Activated CD8-positive, alpha-beta memory T cell treated with anti-CD3 and anti-CD28 coated beads, Interleukin-2, amount 50 U/mL, for 1 hour (primary cell): ENCODE measurements around the gene KCP.
"Not testable (repeated sequence)": the region's sequence is repeated elsewhere in the genome, so short reads cannot be mapped to it uniquely, and the experiment has no call there.

ENCODE experiments used
- DNase-seq: peaks from one replicate; pipeline ENCODE4 v3.0.0-alpha.2; 2020; ENCODE audit errors: extremely low read depth

KCP gene

DNA sequence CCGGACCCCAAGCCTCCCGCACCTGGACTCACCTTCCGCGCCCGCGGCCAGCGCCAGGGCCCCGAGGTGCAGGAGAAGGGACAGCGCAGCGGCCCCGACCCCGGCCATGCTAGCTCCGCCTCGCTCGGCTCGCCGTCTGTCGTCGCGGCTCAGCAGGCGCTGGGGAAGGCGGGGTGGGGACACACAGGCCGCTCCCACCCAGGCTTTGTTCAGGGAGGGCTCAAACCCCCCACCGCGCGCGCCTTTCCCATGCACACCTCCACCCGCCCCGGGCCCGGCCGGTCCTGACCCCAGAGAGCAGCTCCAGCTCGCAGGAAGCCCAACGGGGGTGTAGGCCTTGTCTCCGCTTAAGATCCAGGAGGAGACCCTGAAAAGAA, at the start of gene KCP:
Gene KCP (minus strand): TSS at position 141 of the 377 bp plus-strand sequence. CDS start 33 bp downstream, at position 108.
- no peak for DNase-seq

DNA sequence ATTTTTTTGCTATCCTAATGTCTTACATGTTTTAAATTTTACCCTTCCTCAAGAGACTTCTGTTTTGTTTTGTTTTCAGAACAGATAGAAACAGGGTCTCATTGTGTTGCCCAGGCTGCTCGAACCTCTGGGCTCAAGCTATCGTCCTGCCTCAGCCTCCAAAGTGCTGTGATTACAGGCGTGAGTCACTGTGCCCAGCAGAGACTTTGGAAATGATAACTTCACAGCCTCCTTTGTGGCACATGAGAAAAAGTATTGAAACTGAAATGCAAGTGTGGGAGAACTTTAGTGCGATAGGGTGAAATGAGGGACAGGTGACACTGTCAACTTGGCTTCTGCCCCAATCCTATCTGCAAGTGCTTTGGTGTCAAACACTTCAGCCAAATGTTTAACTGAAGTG, 48.8 kb upstream of the KCP start:
- no peak for DNase-seq

DNA sequence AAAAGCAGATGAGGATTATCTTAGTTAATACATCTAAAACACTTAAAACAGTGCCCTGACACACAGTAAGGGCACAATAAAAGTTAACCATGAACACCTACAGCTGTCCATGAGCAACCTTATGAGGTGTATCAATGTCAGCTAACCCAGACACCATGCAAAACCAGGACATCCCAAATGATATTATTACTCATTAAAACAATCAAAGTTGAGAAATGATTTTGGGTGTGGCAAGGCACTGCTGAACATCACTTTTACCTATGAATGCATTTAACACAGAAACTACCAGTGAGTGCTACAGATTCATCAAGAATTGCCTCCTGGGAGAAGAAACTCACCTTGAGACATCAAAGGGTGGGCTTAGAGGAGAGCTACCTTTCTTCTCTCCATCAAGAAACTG, 45.5 kb upstream of the KCP start:
- no peak for DNase-seq

DNA sequence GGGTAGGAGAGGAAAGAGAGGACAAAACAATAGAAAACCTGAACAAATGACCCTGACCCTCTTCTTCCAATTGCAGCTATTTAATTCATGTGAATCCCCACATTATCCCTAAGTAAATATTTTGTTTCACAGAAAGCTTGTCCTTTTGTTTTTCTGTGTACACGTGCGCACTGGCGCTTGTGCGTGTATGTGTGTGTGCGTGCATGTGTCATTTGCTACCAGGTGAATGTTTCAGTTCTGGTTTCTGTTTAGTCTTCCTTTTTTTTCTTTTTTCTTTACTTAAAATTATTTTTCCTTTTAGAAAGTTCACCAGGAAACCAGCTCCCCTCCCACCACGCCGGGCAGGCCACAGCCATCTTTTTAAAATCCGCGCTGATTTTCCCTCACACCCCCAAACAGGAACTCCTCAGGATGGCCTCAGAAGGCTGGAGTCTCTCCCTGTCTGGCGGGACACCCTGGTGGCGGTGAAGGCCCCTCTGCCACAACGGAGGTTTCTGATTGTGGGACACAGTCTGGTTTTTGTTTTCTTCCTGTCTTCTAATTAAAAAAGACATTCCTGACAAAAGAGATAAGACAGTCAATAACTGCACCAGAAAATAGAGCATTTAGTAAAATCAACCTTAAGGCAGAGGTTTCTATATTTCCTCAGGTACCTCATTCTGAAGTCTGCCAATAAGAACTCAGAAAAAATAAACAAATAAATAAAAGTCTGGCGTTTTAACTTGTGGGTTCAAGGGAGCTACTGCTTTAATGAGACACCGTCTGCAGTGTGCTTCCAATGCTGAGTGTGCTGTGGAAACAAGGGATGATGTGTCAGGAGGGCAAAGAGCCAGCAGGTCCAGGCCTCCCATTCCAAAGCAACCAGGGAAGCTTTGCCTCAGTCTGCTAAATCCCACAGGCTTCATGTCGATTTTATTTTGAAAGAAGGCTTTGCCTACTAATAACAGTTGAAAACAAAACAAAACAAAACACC, 44.6 kb upstream of the KCP start:
- DNase-seq, result no peak

DNA sequence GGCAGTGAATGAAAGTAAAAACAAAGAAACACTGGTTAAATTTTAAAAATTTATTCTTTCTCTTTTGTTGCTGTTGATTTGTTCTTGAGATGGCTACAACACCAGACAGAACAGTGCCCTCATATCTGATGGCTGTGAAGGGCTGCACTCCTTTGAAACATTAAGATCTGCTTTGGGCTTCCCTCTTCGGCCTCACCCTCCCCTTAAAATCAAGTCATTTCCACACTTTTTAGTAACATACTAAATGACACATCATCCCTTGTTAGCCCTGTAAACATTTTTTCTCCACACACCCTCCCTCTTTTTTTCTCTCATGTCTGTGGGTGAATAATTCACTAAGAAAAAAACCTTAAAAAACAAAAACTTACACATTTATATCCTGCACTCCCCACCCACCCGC, 43.6 kb upstream of the KCP start:
- DNase-seq, result no peak

DNA sequence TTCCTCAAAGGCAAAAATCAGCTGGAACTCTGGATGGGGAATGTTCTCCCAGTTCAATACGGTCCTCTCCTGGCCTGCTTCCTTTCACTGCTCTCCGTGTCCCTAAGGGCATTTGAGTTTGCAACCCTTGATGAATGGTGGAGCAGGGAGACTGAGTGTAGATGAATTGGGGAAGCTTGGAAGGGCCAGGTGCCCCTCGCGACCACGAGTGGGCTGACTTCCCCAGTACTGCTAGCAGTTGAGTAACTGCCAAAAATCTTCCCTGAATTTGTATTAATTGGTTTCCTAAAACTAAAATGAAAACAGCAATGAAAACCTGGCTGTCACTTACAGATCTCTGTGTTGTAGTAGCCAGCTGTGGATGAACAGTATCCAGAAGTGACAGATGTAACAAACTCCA, 40.8 kb upstream of the KCP start:
- DNase-seq, result no peak

DNA sequence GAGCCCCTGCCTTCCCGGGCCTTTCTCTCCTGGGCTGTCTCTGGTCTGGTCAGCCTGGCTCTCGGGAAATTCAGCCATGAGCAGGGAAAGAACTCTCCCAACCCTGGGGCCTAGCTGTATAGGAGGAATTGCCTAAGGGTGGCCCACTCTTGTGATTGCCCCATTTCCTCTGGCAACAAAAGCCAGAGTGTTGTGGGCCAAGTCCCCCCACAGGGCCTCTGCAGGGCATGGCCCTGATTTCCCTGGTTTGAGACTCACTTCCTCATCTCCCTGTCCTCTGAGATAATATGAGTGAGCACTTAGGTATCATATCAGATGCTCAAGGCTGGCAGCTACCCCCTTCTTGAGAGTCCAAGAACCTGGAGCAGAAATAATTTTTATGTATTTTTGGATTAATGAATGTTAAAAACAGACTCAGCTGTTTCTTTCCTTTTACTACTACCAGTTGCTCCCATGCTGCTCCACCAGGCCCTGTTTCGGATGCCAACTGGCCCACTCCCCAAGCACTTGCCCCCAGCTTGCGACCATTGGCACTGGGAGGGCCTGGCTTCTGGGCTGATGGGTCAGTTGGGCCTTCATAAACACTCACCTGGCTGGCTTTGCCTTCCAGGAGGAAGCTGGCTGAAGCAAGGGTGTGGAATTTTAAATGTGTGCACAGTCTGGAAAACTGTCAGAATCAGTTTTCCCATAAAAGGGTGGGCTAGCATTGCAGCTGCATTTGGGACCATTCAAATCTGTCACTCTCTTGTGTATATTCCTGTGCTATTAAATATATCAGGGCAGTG, 38.7 kb upstream of the KCP start:
- no peak for DNase-seq

DNA sequence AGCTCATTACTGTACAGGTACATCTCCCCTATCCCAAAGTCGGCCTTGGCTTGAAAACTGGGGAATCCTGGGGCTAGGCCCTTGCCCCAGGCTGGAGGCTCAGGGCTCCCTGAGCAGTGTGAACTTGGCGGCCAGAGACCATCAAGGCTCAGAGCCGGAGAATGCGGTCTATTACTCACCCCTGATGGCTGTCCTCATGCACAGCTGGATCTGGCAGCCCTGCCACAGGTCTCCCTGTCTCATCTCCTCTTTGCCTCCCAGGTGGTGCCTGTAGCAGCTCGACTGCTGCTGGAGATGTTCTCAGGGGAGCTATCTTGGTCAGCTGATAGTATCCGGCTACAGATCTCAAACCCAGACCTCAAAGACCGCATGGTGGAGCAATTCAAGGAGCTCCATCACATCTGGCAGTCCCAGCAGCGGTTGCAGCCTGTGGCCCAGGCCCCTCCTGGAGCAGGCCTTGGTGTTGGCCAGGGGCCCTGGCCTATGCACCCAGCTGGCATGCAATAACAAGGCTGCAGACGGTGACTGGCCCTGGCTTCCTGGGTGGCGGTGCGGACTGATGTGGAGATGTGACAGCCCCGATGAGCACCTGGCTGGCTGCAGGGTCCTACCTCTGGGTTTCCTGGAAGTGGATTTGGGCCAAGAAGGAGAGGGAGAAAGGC, 37.9 kb upstream of the KCP start:
- DNase-seq, result no peak

DNA sequence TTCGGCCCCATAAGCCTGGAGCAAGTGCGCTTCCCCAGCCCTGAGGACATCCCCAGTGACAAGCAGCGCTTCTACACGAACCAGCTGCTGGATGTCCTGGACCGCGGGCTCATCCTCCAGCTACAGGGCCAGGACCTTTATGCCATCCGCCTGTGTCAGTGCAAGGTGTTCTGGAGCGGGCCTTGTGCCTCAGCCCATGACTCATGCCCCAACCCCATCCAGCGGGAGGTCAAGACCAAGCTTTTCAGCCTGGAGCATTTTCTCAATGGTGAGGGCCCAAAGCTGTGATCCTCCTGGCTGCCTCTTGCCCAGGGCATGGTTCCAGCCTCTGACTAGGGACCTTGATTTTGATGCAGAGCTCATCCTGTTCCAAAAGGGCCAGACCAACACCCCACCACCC, 37.3 kb upstream of the KCP start:
- no peak for DNase-seq

DNA sequence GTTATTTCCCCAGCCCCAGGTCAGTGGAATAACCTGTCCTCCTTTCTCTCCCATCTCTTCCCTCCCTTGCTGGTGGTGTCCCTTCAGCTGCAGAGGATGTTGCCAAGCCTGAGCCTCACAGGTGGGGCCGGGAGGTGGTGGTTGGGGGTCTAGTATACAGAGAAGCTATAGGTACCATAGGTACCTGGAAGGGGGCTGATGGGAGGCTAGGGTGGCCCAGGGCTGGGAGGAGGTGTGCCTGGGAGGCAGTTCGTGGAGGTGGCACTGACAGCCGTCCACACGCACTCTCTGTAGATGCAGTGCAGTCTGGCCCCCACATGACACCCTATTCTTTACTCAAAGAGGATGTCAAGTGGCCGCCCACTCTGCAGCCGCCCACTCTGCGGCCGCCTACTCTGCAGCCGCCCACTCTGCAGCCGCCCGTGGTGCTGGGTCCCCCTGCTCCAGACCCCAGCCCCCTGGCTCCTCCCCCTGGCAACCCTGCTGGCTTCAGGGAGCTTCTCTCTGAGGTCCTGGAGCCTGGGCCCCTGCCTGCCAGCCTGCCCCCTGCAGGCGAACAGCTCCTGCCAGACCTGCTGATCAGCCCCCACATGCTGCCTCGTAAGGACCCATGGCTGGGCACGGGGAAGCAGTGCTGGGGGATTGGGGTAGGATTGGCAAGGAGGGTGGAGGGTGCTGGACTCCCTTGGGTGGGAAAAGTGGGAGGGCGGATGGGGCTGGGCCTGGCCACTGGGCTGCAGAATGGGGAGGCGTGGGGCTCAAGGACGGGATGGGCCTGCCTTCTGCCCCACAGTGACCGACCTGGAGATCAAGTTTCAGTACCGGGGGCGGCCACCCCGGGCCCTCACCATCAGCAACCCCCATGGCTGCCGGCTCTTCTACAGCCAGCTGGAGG, 36.7 kb upstream of the KCP start:
- no peak for DNase-seq

DNA sequence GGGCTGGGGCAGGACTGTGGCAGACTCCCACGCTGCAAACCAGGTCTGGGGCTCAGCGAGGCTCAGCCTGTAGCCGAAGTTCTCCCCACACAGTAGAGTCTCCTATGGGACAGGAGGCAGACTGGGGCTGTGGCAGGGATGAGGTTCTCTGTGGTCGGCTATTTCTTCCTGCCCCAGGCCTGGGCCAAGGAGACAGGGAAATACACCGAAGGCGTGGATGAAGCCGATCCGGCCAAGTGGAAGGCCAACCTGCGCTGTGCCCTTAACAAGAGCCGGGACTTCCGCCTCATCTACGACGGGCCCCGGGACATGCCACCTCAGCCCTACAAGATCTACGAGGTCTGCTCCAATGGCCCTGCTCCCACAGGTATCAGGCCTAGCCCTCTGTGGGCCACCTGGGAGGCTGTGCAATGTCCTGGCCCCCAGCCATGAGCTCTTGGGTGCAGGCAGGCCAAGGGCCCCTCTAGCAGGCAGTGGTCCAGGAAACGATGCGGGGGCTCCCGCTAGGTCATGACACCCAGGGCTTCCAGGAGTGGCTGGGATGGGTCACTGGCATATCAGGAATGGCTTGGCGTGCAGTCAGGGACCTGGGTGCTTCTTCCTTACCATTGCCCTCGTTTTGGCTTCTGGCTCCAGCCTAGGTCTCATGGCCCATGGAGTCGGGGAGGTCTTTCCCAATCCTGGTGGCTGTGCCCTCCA, 35.3 kb upstream of the KCP start:
- DNase-seq, result no peak

DNA sequence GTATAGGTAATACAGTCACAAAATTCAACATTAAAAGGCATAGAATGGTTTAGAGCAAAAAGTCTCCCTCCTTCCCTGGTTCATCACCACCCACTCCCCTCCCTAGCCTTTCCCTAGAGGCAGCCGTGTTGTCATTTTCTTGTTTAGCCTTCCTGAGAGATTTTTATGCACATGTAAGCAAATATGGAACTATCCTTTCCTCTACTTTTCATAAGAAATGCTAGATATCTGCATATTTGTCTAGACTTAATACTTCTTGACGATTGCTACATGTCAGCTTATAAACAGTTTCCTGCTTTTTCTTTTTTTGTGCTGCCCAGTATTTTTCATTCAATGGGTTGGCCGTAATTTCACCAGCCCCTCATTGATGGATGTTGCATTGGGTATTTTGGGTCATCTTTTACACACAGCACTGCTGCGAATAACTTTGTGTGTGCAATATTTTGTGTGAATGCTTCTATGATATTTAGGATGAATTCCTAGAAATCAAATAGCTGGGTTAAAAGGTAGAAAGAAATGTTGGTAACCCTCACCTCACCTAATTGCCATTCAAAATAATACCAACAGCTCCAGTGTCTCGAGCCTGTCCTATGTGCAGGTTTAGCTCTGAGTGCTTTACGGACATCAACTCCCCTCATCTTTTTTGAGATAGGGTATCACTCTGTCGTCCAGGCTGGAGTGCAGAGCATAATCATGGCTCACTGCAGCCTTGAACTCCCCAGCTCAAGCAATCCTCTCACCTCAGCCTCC, 34.2 kb upstream of the KCP start:
- DNase-seq, result no peak

DNA sequence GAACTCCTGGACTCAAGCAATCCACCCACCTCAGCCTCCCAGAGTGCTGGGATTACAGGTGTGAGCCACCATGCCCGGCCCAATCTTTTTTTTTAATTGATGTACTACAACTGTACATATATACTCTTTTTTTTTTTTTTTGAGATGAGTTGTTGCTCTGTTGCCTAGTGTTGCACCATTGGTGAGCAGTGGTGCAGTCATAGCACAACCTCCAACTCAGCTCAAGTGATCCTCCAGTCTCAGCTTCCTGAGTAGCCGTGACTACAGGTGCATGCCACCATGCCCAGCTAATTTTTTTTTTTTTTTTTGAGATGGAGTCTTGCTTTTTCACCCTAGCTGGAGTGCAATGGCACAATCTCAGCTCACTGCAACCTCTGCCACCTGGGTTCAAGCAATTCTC, 32.7 kb upstream of the KCP start:
- not testable (repeated sequence) for DNase-seq

DNA sequence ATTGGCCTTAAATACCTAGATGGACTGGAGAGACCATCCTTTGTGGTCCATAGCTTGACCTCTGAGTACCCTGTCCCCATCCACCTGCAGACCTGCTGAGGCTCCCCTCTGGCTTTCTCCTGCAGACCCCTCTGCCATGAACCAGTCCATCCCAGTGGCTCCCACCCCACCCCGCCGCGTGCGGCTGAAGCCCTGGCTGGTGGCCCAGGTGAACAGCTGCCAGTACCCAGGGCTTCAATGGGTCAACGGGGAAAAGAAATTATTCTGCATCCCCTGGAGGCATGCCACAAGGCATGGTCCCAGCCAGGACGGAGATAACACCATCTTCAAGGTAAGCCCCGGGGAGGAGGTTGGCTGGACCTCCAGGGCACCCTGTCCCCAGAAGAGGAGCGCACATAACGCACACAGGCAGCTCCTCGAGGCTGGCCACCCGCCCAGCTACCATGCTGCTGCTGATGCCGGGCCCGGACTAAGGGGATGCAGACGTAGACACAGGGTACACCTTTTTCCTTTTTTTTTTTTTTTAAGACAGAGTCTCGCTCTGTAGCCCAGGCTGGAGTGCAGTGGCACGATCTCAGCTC, 31.5 kb upstream of the KCP start:
- DNase-seq, result no peak

DNA sequence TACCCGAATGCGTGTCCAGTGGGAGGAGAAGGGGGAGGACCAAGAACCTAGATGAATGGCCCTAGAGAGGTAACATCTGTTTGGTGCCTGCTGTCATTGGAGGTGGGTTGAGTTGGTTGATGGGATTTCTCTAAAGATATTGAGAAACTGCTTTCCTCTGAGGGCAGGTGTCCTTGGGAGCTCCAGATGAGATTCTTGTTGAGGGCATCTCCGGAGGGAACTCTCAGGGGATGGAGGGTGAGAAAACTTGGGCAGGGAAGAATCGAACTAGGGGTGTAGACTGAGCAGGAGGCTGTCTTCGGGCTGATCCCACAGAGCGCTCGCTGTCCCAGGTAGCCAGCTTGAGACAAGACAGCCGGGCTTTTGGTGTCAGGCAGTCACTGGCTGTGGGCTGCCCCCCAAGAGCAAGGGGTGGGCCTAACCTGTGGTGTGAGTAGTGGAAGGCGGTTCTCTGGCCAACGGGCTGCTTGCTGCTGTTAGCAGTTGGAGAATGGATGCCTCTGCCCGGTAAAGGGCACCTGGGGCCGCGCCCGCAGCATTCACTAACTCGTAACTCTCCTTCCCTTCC, 30.9 kb upstream of the KCP start:
- no peak for DNase-seq

DNA sequence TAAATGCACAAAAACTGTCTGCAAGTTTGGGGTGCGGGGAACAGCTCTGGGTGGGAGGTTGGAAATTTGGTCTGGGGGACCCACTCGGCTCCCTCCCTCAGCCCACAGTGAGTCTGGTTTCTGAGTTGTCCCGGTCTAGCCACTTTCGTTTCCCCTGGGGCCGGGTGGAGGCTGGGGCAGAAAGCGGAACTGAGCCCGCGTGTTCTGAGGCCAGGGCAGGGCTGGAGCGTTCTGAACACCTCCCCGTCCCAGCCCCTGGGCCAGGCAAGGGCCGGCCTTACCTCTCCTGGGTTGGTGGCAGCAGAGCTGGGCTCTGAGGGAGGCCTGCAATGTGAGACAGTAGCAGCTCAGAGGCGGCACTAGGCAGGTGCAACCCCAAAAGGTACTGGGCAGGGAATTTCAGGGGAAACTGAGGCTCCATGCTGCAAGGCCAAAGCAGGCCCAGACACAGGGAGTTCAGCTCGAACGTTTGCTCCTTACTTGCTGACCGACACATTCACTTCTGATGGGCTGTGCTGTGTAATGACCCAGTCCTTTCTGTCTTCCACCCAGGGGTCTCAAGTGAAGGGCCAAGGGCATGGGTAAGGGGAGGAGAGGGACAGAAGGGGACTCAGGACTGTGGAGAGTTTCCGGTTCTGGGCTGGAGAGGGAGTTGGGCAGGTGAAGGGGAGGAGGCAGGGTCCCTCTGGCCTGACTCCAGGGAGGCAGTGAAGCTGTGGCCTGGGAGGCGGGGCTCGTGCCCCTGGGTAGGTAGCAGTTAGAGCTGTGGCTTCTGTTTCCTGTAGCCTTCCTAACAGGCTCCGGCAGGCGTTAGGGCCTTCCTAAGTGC, 30.2 kb upstream of the KCP start:
- DNase-seq, result no peak

DNA sequence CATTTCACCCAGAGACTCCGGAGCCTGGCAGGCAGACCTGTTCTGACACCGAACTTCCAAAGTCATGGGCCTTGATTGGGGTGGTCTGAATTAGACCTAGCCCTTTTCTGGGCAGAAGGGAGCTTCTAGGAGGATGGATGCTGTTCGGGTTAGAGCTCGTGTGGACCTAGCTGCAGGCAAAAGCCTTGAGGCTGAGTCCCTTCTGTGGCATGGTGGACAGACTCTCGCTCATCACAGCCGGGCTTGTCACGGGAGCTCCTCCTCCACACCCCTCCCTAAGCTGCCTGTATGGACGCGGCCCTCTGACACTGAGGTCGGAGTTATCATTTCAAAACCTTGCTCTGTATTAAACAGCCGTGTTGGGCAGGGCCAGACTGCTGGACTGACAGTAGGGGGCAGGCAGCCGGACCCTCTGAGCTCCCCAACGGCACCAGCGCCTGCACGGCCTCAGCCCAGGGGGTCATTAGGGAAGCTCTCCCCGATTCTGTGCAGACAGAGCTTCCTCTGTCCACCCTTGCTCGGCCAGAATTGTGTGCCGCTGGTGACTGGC, 29.4 kb upstream of the KCP start:
- DNase-seq, result no peak
